ENCODE results near the gene PIKFYVE.
"Not testable (repeated sequence)": the region's sequence is repeated elsewhere in the genome, so short reads cannot be mapped to it uniquely, and the experiment has no call there.

Gene PIKFYVE

GRCh38 chr2:208256192-208256782 is 9.8 kb upstream of the PIKFYVE start:
- peak; percentile 25 for DNase-seq (ENCODE audit: low spot score)
- TF ChIP-seq CTCF (IDR thresholded peaks at IDR 0.05; ENCODE audit: extremely low read depth, missing control alignments): no peak

GRCh38 chr2:208256849-208257813 is 8.9 kb upstream of the PIKFYVE start:
- not testable (repeated sequence) for DNase-seq (ENCODE audit: low spot score)

GRCh38 chr2:208265371-208265800 is 669 bp upstream of the PIKFYVE start:
- no peak for TF ChIP-seq CTCF (IDR thresholded peaks at IDR 0.05; ENCODE audit: extremely low read depth, missing control alignments)
- DNase-seq (ENCODE audit: low spot score): peak; percentile 59

GRCh38 chr2:208266553-208266893 is 468 bp downstream of the PIKFYVE start:
- DNase-seq (ENCODE audit: low spot score): no peak
- TF ChIP-seq CTCF (IDR thresholded peaks at IDR 0.05; ENCODE audit: extremely low read depth, missing control alignments): no peak

- TF ChIP-seq CTCF (IDR thresholded peaks at IDR 0.05; ENCODE audit: extremely low read depth, missing control alignments): no peak
- no peak for DNase-seq (ENCODE audit: low spot score)
Measured at GRCh38 chr2:208266936-208267335, 881 bp downstream of the PIKFYVE start.

GRCh38 chr2:208267526-208267925 is 1.5 kb downstream of the PIKFYVE start:
- not testable (repeated sequence) for DNase-seq (ENCODE audit: low spot score)

GRCh38 chr2:208268156-208268952 is 2.3 kb downstream of the PIKFYVE start:
- no peak for DNase-seq (ENCODE audit: low spot score)
- TF ChIP-seq CTCF (IDR thresholded peaks at IDR 0.05; ENCODE audit: extremely low read depth, missing control alignments): no peak

- TF ChIP-seq CTCF (IDR thresholded peaks at IDR 0.05; ENCODE audit: extremely low read depth, missing control alignments): no peak
- DNase-seq (ENCODE audit: low spot score): no peak
Measured at GRCh38 chr2:208269091-208269490, 3.0 kb downstream of the PIKFYVE start.
